Fibroblast of the conjunctiva (primary cell): Measurements from ENCODE around the gene CMTR1.
"Not testable (repeated sequence)": the region's sequence is repeated elsewhere in the genome, so short reads cannot be mapped to it uniquely, and the experiment has no call there.

Experiments
- DNase-seq: peaks from one replicate; pipeline ENCODE4 v3.0.0-alpha.2; 2010; ENCODE audit warnings: low read depth

CMTR1 gene

DNA sequence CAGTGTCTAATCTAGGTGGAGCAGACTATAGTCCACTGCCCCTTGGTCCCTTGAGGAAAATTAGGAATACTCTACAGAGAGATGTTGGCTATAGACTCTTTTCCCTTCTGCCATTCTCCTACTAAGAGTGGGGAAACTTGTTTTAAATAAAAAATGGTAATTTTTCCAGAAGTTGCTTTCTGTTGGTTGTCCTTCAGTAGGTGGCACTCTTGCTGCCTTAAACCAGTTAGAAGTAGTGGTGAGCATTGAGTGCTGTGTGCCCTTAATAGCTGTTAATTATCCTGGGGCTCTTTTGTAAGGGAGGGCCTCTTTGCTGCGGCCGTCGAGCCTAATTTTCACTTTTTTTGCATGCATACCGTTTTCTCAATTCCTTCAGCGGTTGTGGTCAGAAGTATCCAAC lies 2.8 kb downstream of the CMTR1 start:
- no peak for DNase-seq

DNA sequence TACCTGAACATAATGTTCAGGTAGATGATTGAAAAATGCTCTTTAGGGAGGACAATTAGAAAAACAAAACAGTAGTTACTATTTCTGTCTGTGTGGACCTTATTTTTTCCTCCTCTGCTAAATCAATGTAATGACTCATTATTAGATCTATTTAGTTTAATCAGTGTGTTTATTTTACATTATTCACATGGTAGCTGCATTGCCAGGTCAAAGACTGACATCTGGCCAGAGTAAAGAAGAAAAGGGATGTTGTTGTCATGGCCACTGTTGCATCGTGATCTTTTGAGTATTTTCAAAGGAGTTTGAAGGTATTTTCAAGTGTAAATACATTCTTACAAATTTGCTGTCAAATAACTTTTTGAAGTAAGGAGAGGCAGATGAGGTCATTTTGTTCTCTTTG lies 5.9 kb downstream of the CMTR1 start:
- DNase-seq = no peak

GRCh38 chr6:37441651-37442050 lies 8.6 kb downstream of the CMTR1 start:
- no peak for DNase-seq

- no peak for DNase-seq
These were observed 9.6 kb downstream of the CMTR1 start for GRCh38 chr6:37442416-37443215.

DNA sequence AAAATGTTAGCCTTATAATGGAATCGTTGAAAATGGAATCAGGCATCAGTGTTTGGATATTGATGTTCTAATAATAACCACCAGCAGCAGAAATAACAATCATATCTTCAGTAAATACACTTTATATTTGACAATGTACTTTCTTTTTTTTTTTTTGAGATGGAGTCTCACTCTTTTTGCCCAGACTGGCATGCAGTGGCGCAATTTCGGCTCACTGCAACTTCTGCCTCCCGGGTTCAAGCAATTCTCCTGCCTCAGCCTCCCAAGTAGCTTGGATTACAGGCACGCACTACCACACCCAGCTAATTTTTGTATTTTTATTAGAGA lies 10.2 kb downstream of the CMTR1 start:
- DNase-seq = not testable (repeated sequence)

DNA sequence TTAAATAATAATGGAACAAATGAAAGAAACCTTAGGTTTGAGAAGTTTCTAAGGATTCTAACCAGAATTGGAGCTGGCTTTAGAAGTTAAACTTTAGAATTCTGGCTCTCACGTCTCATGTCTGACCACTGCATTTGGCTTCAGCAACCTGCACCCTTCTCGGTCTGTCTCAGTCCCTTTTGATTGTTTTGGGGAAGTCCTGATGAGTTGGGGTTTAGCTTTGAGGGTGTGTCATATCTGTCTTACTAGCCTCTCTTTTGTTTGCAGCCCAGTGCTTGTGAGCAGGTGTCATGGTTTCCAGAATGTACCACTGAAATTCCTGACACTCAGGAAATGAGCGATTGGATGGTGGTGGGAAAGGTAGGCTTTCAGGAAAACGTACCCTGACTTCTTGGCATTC lies 17.0 kb downstream of the CMTR1 start:
- no peak for DNase-seq

- no peak for DNase-seq
These were observed 18.6 kb downstream of the CMTR1 start for GRCh38 chr6:37451441-37452193.

DNA sequence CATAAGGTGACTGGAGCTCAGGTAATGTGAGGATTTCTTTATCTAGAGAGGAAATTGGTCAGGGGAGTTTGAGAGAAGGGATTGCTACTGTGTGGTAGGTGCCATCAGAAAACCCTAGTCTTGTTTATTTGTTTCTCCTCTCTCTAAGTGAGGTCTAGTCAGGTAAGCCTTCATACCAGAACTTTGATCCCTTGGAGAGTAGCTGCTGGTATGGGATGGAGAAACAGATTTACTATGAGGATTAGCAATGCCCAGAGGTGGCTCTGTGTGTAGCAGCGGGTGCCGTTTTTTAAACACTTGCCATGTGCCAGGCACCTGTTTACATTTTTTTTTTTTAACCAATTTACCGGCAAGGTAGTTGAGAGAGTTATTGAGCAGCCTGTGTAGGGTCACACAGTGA lies 19.5 kb downstream of the CMTR1 start:
- DNase-seq = no peak

GRCh38 chr6:37454420-37455140 lies 21.6 kb downstream of the CMTR1 start:
- DNase-seq = no peak

- DNase-seq = peak; percentile 35
These were observed 23.1 kb downstream of the CMTR1 start for GRCh38 chr6:37456126-37456525.

- peak; percentile 90 for DNase-seq
These were observed 24.0 kb downstream of the CMTR1 start for GRCh38 chr6:37456816-37457560.

DNA sequence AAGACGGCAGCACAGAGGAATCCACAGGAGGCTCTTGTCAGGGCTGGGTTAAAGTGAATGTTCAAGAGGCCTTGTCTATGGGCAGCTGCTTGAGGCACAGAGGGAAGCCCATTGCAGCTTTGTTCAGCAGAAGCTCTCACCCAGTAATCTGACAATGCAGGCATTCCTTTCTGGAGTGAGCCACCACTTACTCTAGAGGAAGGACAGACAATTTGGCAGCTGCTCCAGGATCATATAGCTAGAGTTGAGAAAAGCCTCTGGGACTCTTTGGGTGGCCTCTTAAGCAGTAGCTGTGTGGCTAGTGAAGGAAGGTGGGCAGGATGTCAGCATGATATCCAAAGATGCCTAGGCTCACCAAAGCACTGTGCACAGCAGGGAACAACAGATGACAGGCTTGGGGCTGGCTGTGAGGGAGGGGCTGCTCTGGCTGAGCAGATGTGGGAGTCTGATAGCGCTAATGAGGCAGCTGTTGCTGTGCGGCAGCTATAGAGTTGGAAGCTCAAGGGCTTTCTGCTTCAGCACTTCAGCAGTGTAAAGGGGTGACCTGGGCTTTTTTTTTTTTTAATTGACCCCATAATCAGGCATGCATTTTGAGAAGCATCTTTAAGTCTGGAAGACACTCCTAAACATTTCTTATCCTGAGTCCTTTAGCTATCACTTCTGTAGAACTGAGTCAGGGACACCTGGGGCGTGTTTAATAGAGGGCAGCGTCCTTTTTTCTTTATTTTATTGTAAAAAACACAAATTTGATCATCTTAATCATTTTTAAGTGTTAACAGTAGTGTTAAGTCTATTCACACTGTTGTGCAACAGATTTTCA lies 27.2 kb downstream of the CMTR1 start:
- DNase-seq = no peak

- DNase-seq = no peak
These were observed 27.8 kb downstream of the CMTR1 start for GRCh38 chr6:37460805-37461204.

DNA sequence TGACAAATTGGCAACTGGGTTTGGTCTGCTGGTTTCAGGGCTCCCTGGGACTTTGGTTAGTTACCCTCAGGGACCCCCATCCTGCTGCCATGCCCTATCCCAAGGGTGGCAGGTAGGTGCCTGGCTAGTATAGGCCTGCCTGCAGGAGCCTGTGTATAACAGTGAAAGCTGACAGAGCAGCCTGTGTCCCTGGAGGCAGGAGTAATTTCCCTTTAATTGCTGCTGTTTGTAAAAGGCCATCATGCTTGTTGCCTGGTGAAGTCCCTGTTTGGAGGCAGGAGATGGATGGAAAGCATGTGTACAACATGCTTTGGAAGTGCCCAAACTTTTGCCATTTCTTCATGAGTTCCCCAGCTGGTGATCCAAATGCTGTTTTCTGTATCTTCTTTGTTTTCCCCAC lies 30.1 kb downstream of the CMTR1 start:
- no peak for DNase-seq

DNA sequence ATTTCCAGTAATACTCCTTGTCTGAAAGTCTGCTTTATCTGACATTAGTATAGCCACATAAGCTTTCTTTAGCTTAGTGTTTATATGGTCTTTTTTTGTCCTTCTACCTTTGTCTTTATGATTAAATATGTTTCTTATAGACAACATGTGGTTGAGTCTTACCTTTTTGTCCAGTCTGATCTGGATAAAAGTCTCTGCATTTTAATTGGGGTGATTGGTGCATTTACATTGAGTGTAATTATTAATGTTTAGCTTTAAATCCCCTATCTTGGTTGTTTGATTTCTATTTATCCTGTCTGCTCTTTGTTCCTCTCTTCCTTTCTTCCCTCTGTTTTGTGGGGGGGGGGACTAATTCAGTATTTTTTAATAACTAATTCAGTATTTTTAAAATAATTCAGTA lies 34.7 kb downstream of the CMTR1 start:
- DNase-seq = no peak

DNA sequence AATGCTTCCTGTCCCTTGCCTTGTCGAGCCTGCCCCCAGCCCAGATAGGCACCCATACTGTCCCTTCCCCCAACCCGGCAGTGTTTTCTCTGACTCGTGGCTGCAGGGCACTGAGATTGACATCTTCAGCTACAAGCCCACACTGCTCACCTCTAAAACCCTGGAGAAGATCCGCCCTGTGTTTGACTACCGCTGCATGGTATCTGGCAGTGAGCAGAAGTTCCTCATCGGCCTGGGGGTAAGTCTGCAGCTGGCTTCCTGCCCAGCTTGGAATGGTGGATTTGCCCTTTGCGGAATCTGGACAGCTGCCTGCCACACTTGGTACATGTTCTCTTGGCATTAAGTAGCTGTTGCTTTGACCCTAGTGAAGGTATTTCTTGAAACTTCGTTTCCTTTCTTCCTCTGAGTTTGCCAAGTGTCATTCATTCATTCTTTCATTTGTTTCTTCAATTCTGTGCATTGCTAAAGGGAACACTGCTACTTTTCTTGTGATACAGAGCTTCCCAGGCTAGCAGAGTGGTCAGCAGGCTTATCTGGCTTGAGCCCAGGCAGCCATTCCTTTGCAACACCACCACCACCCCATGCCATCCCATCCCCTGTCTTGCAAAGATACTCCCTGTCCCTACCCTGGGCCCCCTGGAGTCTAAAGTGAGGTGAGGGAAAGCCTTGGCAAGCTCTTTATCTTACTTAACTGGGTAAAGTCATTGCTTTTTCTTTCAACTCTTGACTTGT lies 40.5 kb downstream of the CMTR1 start:
- peak; percentile 71 for DNase-seq

- no peak for DNase-seq
These were observed 41.3 kb downstream of the CMTR1 start for GRCh38 chr6:37474316-37474715.

GRCh38 chr6:37477191-37477590 lies 44.2 kb downstream of the CMTR1 start:
- DNase-seq = no peak

- DNase-seq = no peak
These were observed 44.8 kb downstream of the CMTR1 start for GRCh38 chr6:37477656-37478435.

- DNase-seq = no peak
These were observed 45.8 kb downstream of the CMTR1 start for GRCh38 chr6:37478827-37479226.
